ENCODE measurements around the gene MYL6B.
A peak's percentile ranks its signal among the peaks of the same experiment; 100 is the strongest.

Gene MYL6B

GRCh38 chr12:56188131-56188777 lies 35.9 kb downstream of the MYL6B start:
- no peak for DNase-seq (ENCODE audit: low read depth, low spot score)
- Histone ChIP-seq H3K9me3 (ENCODE audit: low read depth, low read length) (no peaks in the 10 kb centered on the region), H3K9ac (ENCODE audit: insufficient read length) (peak overlapping the region; percentile 89), H3K27ac (no peak overlapping the region), H3K36me3 (ENCODE audit: insufficient read depth, low read length) (peaks cover 37% of the 10 kb centered on the region), H3K4me3 (peak overlapping the region; percentile 91)
- TF ChIP-seq POLR2AphosphoS5 (IDR thresholded peaks at IDR 0.05; ENCODE audit: borderline replicate concordance, low read depth, low read length) (no peak), FOXP2 (optimal IDR thresholded peaks at IDR 0.05; ENCODE audit: control extremely low read depth, extremely low read length, insufficient read depth) (no peak), EZH2 (IDR thresholded peaks at IDR 0.05) (no peak)

GRCh38 chr12:56188778-56189098 lies 36.4 kb downstream of the MYL6B start:
- H3K4me3 ChIP-seq, result peak overlapping the region; percentile 91
- no peaks in the 10 kb centered on the region for H3K9me3 ChIP-seq (ENCODE audit: low read depth, low read length)
- DNase-seq (ENCODE audit: low read depth, low spot score), result no peak
- TF ChIP-seq POLR2AphosphoS5 (IDR thresholded peaks at IDR 0.05; ENCODE audit: borderline replicate concordance, low read depth, low read length), result no peak
- TF ChIP-seq FOXP2 (optimal IDR thresholded peaks at IDR 0.05; ENCODE audit: control extremely low read depth, extremely low read length, insufficient read depth), result no peak
- no peak for TF ChIP-seq EZH2 (IDR thresholded peaks at IDR 0.05)
- peaks cover 32% of the 10 kb centered on the region for H3K36me3 ChIP-seq (ENCODE audit: insufficient read depth, low read length)
- peak overlapping the region; percentile 89 for H3K9ac ChIP-seq (ENCODE audit: insufficient read length)
- H3K27ac ChIP-seq, result no peak overlapping the region

GRCh38 chr12:56189099-56189917 lies 36.9 kb downstream of the MYL6B start, which contains the start of gene SMARCC2:
Gene SMARCC2 (minus strand): TSS chr12:56189483. CDS start chr12:56189461, 22 bp downstream.
- peaks cover 27% of the 10 kb centered on the region for H3K36me3 ChIP-seq (ENCODE audit: insufficient read depth, low read length)
- H3K4me3 ChIP-seq, result peak within 1 kb of the TSS; percentile 95
- peak within 1 kb of the TSS; percentile 89 for H3K9ac ChIP-seq (ENCODE audit: insufficient read length)
- no peaks in the 10 kb centered on the region for H3K9me3 ChIP-seq (ENCODE audit: low read depth, low read length)
- H3K27ac ChIP-seq, result peak within 1 kb of the TSS; percentile 75
- no peak for DNase-seq (ENCODE audit: low read depth, low spot score)
- TF ChIP-seq POLR2AphosphoS5 (IDR thresholded peaks at IDR 0.05; ENCODE audit: borderline replicate concordance, low read depth, low read length), result peak; percentile 54; the same call in 1 of the 2 replicates
- TF ChIP-seq FOXP2 (optimal IDR thresholded peaks at IDR 0.05; ENCODE audit: control extremely low read depth, extremely low read length, insufficient read depth), result no peak

- Histone ChIP-seq H3K27ac (peak overlapping the region; percentile 75), H3K36me3 (ENCODE audit: insufficient read depth, low read length) (peaks cover 19% of the 10 kb centered on the region), H3K4me3 (peak overlapping the region; percentile 95), H3K9ac (ENCODE audit: insufficient read length) (peak overlapping the region; percentile 87), H3K9me3 (ENCODE audit: low read depth, low read length) (no peaks in the 10 kb centered on the region)
- TF ChIP-seq FOXP2 (optimal IDR thresholded peaks at IDR 0.05; ENCODE audit: control extremely low read depth, extremely low read length, insufficient read depth), result no peak
- no peak; the same call in 1 of the 2 replicates for TF ChIP-seq POLR2AphosphoS5 (IDR thresholded peaks at IDR 0.05; ENCODE audit: borderline replicate concordance, low read depth, low read length)
- no peak for TF ChIP-seq EZH2 (IDR thresholded peaks at IDR 0.05)
- DNase-seq (ENCODE audit: low read depth, low spot score), result peak; percentile 62
These were observed 37.7 kb downstream of the MYL6B start for GRCh38 chr12:56189918-56190694.

GRCh38 chr12:56190695-56191155 lies 38.3 kb downstream of the MYL6B start:
- Histone ChIP-seq H3K36me3 (ENCODE audit: insufficient read depth, low read length) (peaks cover 12% of the 10 kb centered on the region), H3K9me3 (ENCODE audit: low read depth, low read length) (no peaks in the 10 kb centered on the region), H3K27ac (no peak overlapping the region), H3K4me3 (peak overlapping the region; percentile 95), H3K9ac (ENCODE audit: insufficient read length) (no peak overlapping the region)
- TF ChIP-seq FOXP2 (optimal IDR thresholded peaks at IDR 0.05; ENCODE audit: control extremely low read depth, extremely low read length, insufficient read depth) (no peak), POLR2AphosphoS5 (IDR thresholded peaks at IDR 0.05; ENCODE audit: borderline replicate concordance, low read depth, low read length) (no peak), EZH2 (IDR thresholded peaks at IDR 0.05) (no peak)
- no peak for DNase-seq (ENCODE audit: low read depth, low spot score)

- DNase-seq (ENCODE audit: low read depth, low spot score), result no peak
- Histone ChIP-seq H3K36me3 (ENCODE audit: insufficient read depth, low read length) (no peaks in the 10 kb centered on the region), H3K27ac (no peak overlapping the region), H3K9me3 (ENCODE audit: low read depth, low read length) (no peaks in the 10 kb centered on the region), H3K9ac (ENCODE audit: insufficient read length) (no peak overlapping the region), H3K4me3 (no peak overlapping the region)
- TF ChIP-seq FOXP2 (optimal IDR thresholded peaks at IDR 0.05; ENCODE audit: control extremely low read depth, extremely low read length, insufficient read depth) (no peak), POLR2AphosphoS5 (IDR thresholded peaks at IDR 0.05; ENCODE audit: borderline replicate concordance, low read depth, low read length) (no peak), EZH2 (IDR thresholded peaks at IDR 0.05) (no peak)
These were observed 40.2 kb downstream of the MYL6B start for GRCh38 chr12:56192582-56192981.

- Histone ChIP-seq H3K27ac (no peak overlapping the region), H3K9me3 (ENCODE audit: low read depth, low read length) (no peaks in the 10 kb centered on the region), H3K9ac (ENCODE audit: insufficient read length) (no peak overlapping the region), H3K36me3 (ENCODE audit: insufficient read depth, low read length) (no peaks in the 10 kb centered on the region), H3K4me3 (no peak overlapping the region)
- TF ChIP-seq FOXP2 (optimal IDR thresholded peaks at IDR 0.05; ENCODE audit: control extremely low read depth, extremely low read length, insufficient read depth) (no peak), POLR2AphosphoS5 (IDR thresholded peaks at IDR 0.05; ENCODE audit: borderline replicate concordance, low read depth, low read length) (no peak), EZH2 (IDR thresholded peaks at IDR 0.05) (no peak)
- peak; percentile 79 for DNase-seq (ENCODE audit: low read depth, low spot score)
These were observed 40.7 kb downstream of the MYL6B start for GRCh38 chr12:56193025-56193578.
